Activated CD4-positive, alpha-beta T cell treated with anti-CD3 and anti-CD28 coated beads for 24 hours (primary cell): ENCODE results near the gene ITGB3BP.
"Not testable (repeated sequence)": the region's sequence is repeated elsewhere in the genome, so short reads cannot be mapped to it uniquely, and the experiment has no call there.

Experiments
- DNase-seq, 2 donors: peaks; one replicate each; pipeline ENCODE4 v3.0.0-alpha.2; 2020; ENCODE audit warnings: low read depth in 2 of 2

Gene ITGB3BP

DNA sequence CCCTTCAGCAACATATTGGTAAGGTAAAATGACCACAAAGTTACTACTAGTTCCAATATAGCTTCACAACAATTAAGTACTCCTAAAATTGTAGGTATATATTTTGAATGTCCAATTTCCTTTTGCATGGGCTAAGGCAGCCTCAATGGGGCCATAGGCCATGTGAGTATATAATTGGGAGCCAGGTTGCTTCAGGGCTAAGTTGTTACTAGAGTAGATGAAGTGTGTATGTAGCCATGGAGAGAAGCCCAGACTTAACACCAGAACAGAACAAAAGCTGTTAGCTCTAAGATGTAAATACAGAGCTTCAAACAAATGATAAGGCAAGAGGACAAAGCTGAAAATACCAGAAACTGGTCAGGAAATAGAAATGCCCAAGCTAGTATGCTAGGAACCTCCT, 16.2 kb downstream of the ITGB3BP start:
- no peak for DNase-seq

- no peak for DNase-seq
These were observed 21.8 kb downstream of the ITGB3BP start for GRCh38 chr1:63501256-63501655.

GRCh38 chr1:63498106-63498505, 24.9 kb downstream of the ITGB3BP start:
- DNase-seq: no peak

- DNase-seq: no peak
These were observed 25.4 kb downstream of the ITGB3BP start for GRCh38 chr1:63497577-63497976.

GRCh38 chr1:63487336-63488065, 35.5 kb downstream of the ITGB3BP start:
- no peak for DNase-seq

DNA sequence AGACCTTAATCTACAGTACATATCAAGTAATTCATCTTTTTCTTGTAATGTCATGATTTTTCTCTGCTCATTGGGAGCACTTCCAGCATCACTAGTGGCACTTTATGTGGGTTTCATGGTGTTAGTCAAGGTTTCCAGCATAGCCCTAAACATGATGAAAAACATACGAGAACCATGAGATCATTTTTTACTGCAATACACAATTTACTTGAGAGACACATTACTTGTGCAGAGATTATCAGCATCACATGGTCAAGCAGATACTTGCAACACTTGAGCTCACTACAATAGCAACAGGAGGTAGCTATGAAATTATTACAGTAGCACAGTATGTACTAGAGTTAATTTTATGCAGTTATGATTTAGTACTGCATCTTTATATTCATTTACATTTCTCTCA, 36.4 kb downstream of the ITGB3BP start:
- DNase-seq: no peak

GRCh38 chr1:63480057-63480456, 43.0 kb downstream of the ITGB3BP start:
- DNase-seq: no peak

DNA sequence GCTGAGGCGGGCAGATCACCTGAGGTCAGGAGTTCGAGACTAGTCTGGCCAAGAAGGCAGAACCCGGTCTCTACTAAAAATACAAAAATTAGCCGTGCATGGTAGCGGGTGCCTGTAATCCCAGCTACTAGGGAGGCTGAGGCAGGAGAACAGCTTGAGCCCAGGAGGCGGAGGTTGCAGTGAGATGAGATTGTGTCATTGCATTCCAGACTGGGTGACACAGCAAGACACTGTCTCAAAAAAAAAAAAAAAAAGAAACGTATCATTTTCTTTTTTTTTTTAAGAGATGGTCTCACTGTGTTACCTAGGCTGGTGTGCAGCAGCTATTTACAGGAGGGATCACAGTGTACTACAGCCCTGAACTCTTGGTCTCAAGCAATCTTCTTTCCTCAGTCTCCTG, 47.3 kb downstream of the ITGB3BP start:
- no peak for DNase-seq

DNA sequence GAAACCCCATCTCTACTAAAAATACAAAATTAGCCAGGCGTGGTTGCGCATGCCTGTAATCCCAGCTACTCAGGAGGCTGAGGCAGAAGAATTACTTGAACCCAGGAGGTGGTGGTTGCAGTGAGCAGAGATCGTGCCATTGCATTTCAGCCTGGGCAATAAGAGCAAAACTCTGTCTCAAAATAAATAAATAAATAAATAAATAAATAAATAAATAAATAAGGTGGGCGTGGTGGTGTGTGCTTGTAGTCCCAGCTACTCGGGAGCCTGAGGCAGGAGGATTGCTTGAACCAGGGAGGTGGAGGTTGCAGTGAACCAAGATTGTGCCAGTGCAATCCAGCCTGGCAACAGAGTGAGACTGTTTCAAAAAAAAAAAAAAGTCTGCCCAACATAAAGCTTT, 54.3 kb downstream of the ITGB3BP start:
- DNase-seq: not testable (repeated sequence)

- DNase-seq: no peak
These were observed 56.3 kb downstream of the ITGB3BP start for GRCh38 chr1:63466759-63467158.

DNA sequence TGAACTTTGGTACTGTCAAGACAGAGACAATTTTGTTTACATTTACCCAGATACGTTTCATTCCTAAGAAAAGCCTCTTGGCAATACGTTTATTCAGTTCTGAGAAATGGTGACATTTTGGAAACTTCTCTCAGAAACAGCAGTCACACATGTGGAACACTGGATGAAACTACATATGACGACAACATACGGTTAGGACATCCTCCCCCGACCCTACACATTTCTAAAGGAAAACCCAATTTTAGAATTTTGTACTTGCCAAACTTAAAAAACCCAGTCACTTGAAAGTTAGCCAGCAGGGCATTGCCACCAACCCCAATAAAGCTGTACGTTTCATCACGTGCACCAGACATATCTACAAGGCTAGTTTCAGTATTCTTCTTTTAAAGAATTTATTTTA, 56.8 kb downstream of the ITGB3BP start:
- no peak for DNase-seq

GRCh38 chr1:63463248-63463647, 59.8 kb downstream of the ITGB3BP start:
- DNase-seq: no peak

- DNase-seq: no peak
These were observed 61.3 kb downstream of the ITGB3BP start for GRCh38 chr1:63461661-63462230.

GRCh38 chr1:63458750-63459149, 64.3 kb downstream of the ITGB3BP start:
- no peak for DNase-seq

DNA sequence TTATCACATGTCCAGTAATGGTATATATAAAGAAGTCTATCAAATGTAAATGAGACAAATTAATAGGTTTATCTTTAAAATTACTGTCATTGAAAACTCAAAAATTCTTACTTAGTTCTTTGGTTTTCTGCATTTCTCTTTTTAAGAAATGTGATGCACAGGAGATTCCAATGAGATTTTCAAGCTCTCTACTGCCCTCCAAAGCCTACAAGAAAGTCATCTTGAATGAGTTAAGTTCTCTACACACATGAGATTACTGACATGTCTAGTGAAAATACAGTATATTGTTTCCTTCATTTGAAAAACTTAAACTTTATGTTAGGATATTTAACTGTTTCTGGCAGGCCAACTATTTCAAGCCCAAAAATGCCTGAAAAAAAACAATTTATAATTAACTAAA, 68.8 kb downstream of the ITGB3BP start:
- DNase-seq: no peak

DNA sequence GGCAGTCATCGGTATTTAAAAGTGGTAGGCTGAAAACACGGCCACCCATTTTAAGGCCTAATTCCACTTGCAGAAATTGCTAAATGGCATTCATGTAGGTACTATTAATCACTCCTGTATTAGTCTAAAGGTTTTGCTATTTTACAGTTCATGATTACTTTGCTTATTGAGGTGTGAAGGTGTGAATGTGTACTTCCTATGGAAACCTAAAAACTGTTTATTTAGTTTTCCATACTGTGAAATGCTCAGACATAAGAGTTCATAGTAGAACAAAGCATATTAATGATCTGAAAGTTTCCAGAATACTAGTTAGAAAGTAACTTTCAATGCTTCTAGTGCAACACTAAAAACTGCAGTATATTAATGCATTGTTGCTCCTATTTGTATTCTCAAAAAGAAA, 69.8 kb downstream of the ITGB3BP start:
- no peak for DNase-seq

- DNase-seq: no peak
These were observed 72.6 kb downstream of the ITGB3BP start for GRCh38 chr1:63450416-63450815.

GRCh38 chr1:63448731-63449246, 74.2 kb downstream of the ITGB3BP start:
- no peak for DNase-seq

- DNase-seq: no peak
These were observed 80.9 kb downstream of the ITGB3BP start for GRCh38 chr1:63442141-63442475.

DNA sequence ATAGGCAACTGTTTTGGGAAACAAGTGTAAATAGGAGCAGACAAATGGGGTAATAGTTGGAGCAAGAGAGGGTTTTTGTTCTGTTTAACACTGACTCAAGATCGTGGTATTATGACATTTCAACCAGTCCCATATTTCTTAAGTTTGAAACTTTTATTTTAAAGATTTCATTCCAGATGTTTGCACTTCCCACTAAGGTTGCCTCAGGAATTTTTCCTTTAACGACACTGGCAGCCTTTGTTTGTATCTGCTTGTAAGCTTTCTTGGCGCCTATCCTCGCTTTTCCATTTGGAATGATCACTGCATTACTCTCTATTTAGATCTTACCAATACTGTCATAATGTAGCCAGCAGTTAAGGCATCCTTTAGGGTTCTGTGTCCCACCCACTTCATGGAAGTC, 87.9 kb downstream of the ITGB3BP start:
- no peak for DNase-seq

- DNase-seq: no peak
These were observed 93.7 kb downstream of the ITGB3BP start for GRCh38 chr1:63429281-63429680.

DNA sequence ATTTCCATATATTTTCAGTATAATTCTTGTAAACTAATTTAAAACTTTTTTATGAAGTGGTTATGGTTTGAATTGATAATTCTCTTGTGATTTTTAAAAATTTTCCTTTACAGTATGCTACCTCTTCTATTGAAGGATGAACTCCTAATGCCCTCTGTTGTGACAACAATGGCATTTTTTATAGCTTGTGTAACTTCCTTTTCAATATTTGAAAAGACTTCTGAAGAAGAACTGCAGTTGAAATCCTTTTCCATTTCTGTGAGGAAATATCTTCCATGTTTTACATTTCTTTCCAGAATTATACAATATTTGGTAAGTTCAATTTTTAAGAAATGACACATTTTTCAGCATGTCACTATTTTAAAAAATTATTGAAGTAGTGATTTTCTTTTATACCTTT, 94.2 kb downstream of the ITGB3BP start:
- no peak for DNase-seq

DNA sequence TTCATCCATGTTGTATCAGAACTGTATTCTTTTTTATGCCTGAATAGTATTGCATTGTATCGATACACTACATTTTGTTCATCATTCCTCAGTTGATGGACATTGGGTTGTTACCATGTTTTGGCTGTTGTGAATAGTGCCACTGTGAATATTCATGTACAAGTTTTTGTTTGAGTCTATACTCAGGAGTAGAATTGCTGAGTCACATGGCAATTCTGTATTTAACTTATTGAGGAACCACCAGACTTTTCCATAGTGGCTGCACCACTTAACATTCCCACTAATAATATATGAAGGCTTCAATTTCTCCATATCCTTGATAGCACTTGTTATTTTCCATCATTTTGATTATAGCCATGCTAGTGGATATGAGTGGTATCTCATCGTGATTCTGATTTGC, 99.4 kb downstream of the ITGB3BP start:
- no peak for DNase-seq

- not testable (repeated sequence) for DNase-seq
These were observed 102.3 kb downstream of the ITGB3BP start for GRCh38 chr1:63420746-63421145.
